ENCODE data around the gene CDX2. TPM values are rescaled to one million over a fixed set of nuclear protein-coding genes. Genes with fewer than 3 reads are reported as not detected.
A peak's percentile ranks its signal among the peaks of the same experiment; 100 is the strongest.

CDX2 gene
- polyA plus RNA-seq, 1 donor from 2014 or later, result not detected

DNA sequence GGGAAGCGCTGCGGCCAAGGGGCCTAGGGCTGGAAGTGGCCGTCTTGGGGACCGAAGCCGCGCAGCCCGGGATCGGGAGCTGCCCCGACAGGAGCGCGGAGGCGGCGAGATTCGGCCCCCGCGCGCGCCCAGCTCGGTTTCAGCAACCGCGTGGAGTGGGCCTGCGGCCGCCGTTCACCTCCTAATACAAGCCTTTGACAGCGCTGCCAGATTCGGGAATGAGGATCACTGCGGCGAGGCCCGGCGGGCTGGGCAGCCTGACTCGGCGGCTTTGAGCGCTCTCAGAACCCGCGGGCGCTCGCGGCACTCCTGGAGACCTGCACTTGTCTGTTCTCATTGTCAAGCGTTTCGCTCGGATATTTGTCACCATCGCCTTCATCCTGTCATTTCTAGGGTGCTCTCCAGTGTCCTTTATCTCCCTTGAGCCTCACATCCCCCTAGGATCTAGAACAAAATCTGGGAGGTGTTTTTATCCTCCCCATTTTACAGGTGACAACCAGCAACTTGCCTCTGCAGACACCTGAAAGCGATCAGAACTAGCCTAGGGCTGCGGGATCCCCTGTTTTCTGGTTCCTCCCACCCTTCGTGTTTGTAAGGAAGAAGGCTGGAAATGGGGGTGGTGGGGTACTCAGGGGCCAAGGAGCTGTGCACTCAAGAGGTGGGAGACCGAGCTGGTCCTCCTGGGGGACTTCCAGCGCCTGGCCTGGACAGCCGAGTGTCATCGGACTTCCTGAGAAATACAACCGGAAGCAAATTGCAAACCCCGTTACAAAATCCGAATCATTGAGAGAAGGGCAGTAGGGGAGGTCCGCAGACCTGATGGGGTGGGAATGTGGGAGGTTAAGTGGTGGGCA, 1.5 kb upstream of the CDX2 start:
- TF ChIP-seq EZH2 (IDR thresholded peaks at IDR 0.05; ENCODE audit: borderline replicate concordance, insufficient read depth, low read length, poor library complexity, severe bottlenecking), result peak; percentile 67
- TF ChIP-seq TAF1 (IDR thresholded peaks at IDR 0.05; ENCODE audit: low read depth), result no peak
- Histone ChIP-seq H4K20me1 (ENCODE audit: insufficient read depth) (no peaks in the 10 kb centered on the region), H3K36me3 (ENCODE audit: insufficient read depth, low read length) (no peaks in the 10 kb centered on the region), H3K79me2 (replicated peaks; ENCODE audit: insufficient read depth, low read length) (no peaks in the 10 kb centered on the region), H3K9me2 (ENCODE audit: insufficient read depth, low read length) (no peaks in the 10 kb centered on the region), H3K27ac (ENCODE audit: low read length) (no peak overlapping the region), H3K4me3 (ENCODE audit: low read length) (no peak overlapping the region), H3F3A (ENCODE audit: insufficient read depth, low read length, poor library complexity, severe bottlenecking) (no peaks in the 10 kb centered on the region), H2AFZ (ENCODE audit: low read depth, low read length) (no peak overlapping the region), H3K4me2 (ENCODE audit: low read length) (no peak overlapping the region), H3K27me3 (ENCODE audit: insufficient read depth, low read depth, low read length) (peaks cover 100% of the 10 kb centered on the region), H3K9me3 (ENCODE audit: low read length) (no peaks in the 10 kb centered on the region), H3K9ac (ENCODE audit: low read length) (no peak overlapping the region)

DNA sequence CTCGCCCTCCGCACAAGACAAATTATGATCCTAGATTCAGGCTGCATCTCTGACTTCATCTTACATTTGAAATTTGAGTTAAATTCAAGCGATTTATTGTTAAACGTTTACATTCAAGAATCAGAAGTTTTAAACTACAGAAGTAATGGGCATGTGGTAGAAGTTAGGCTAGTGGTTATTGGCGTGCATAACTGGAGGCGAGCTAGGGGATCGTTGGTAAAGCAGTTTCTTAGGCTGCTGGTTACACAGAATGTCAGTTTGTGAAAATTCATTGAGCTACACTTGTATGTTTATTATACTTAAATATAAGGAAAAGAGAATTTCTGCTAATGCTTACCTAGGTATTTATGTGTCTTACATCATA, 733 bp upstream of the CDX2 start:
- Histone ChIP-seq H3K36me3 (ENCODE audit: insufficient read depth, low read length) (no peaks in the 10 kb centered on the region), H4K20me1 (ENCODE audit: insufficient read depth) (no peaks in the 10 kb centered on the region), H3K27me3 (ENCODE audit: insufficient read depth, low read depth, low read length) (peaks cover 100% of the 10 kb centered on the region), H3K27ac (ENCODE audit: low read length) (no peak overlapping the region), H3K9me3 (ENCODE audit: low read length) (no peaks in the 10 kb centered on the region), H3K79me2 (replicated peaks; ENCODE audit: insufficient read depth, low read length) (no peaks in the 10 kb centered on the region), H3F3A (ENCODE audit: insufficient read depth, low read length, poor library complexity, severe bottlenecking) (no peaks in the 10 kb centered on the region), H3K9me2 (ENCODE audit: insufficient read depth, low read length) (no peaks in the 10 kb centered on the region), H3K9ac (ENCODE audit: low read length) (no peak overlapping the region), H3K4me3 (ENCODE audit: low read length) (no peak overlapping the region), H2AFZ (ENCODE audit: low read depth, low read length) (no peak overlapping the region), H3K4me2 (ENCODE audit: low read length) (no peak overlapping the region)
- no peak for TF ChIP-seq POLR2AphosphoS5 (IDR thresholded peaks at IDR 0.05)
- TF ChIP-seq, protein P1, sequence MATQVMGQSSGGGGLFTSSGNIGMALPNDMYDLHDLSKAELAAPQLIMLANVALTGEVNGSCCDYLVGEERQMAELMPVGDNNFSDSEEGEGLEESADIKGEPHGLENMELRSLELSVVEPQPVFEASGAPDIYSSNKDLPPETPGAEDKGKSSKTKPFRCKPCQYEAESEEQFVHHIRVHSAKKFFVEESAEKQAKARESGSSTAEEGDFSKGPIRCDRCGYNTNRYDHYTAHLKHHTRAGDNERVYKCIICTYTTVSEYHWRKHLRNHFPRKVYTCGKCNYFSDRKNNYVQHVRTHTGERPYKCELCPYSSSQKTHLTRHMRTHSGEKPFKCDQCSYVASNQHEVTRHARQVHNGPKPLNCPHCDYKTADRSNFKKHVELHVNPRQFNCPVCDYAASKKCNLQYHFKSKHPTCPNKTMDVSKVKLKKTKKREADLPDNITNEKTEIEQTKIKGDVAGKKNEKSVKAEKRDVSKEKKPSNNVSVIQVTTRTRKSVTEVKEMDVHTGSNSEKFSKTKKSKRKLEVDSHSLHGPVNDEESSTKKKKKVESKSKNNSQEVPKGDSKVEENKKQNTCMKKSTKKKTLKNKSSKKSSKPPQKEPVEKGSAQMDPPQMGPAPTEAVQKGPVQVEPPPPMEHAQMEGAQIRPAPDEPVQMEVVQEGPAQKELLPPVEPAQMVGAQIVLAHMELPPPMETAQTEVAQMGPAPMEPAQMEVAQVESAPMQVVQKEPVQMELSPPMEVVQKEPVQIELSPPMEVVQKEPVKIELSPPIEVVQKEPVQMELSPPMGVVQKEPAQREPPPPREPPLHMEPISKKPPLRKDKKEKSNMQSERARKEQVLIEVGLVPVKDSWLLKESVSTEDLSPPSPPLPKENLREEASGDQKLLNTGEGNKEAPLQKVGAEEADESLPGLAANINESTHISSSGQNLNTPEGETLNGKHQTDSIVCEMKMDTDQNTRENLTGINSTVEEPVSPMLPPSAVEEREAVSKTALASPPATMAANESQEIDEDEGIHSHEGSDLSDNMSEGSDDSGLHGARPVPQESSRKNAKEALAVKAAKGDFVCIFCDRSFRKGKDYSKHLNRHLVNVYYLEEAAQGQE (IDR thresholded peaks at IDR 0.05; ENCODE audit: borderline replicate concordance), result no peak
- TF ChIP-seq EP300 (conservative IDR thresholded peaks at IDR 0.05; ENCODE audit: poor library complexity, severe bottlenecking), result no peak
- TF ChIP-seq MXI1 (conservative IDR thresholded peaks at IDR 0.05; ENCODE audit: poor library complexity, severe bottlenecking), result no peak
- TF ChIP-seq SMC3 (conservative IDR thresholded peaks at IDR 0.05; ENCODE audit: poor library complexity), result no peak
- TF ChIP-seq RAD21 (conservative IDR thresholded peaks at IDR 0.05), result no peak
- TF ChIP-seq EZH2 (IDR thresholded peaks at IDR 0.05; ENCODE audit: borderline replicate concordance, insufficient read depth, low read length, poor library complexity, severe bottlenecking), result no peak
- TF ChIP-seq, protein P2, sequence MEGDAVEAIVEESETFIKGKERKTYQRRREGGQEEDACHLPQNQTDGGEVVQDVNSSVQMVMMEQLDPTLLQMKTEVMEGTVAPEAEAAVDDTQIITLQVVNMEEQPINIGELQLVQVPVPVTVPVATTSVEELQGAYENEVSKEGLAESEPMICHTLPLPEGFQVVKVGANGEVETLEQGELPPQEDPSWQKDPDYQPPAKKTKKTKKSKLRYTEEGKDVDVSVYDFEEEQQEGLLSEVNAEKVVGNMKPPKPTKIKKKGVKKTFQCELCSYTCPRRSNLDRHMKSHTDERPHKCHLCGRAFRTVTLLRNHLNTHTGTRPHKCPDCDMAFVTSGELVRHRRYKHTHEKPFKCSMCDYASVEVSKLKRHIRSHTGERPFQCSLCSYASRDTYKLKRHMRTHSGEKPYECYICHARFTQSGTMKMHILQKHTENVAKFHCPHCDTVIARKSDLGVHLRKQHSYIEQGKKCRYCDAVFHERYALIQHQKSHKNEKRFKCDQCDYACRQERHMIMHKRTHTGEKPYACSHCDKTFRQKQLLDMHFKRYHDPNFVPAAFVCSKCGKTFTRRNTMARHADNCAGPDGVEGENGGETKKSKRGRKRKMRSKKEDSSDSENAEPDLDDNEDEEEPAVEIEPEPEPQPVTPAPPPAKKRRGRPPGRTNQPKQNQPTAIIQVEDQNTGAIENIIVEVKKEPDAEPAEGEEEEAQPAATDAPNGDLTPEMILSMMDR (IDR thresholded peaks at IDR 0.05; ENCODE audit: poor library complexity, severe bottlenecking), result no peak
- no peak for TF ChIP-seq TAF1 (IDR thresholded peaks at IDR 0.05; ENCODE audit: low read depth)

All from neural cell (in vitro differentiated cells).